ENCODE results near the gene JUP.
A peak's percentile ranks its signal among the peaks of the same experiment; 100 is the strongest.

The JUP gene

GRCh38 chr17:41758601-41759000 lies 27.9 kb downstream of the JUP start:
- no peak for DNase-seq (ENCODE audit: low spot score)

- no peak for DNase-seq (ENCODE audit: low spot score)
These were observed 32.4 kb downstream of the JUP start for GRCh38 chr17:41754066-41754465.

GRCh38 chr17:41751288-41751687 lies 35.2 kb downstream of the JUP start:
- no peak for DNase-seq (ENCODE audit: low spot score)

- no peak for DNase-seq (ENCODE audit: low spot score)
These were observed 35.6 kb downstream of the JUP start for GRCh38 chr17:41750862-41751261.

DNA sequence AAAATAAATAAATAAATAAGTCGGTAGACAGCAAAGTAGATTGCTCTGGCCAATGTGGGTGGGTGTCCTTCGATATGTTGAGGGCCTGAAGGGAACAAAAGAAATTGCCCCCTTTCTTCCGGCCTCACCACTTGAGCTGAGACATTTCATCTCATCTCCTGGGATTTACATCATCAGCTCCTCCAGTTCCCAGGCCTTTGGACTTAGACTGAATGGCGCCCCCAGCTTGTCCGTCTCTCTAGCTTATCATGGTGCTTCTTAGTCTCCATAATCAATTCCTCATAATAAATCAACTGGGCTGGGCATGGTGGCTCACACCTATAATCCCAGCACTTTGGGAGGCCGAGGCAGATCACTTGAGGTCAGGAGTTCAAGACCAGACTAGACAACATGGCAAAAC lies 38.2 kb downstream of the JUP start:
- no peak for DNase-seq (ENCODE audit: low spot score)

GRCh38 chr17:41741709-41742108 lies 44.8 kb downstream of the JUP start:
- no peak for DNase-seq (ENCODE audit: low spot score)

GRCh38 chr17:41740506-41740905 lies 46.0 kb downstream of the JUP start:
- no peak for DNase-seq (ENCODE audit: low spot score)

GRCh38 chr17:41739661-41740352 lies 46.7 kb downstream of the JUP start:
- DNase-seq (ENCODE audit: low spot score) = no peak

GRCh38 chr17:41738801-41739112 lies 47.8 kb downstream of the JUP start:
- no peak for DNase-seq (ENCODE audit: low spot score)

DNA sequence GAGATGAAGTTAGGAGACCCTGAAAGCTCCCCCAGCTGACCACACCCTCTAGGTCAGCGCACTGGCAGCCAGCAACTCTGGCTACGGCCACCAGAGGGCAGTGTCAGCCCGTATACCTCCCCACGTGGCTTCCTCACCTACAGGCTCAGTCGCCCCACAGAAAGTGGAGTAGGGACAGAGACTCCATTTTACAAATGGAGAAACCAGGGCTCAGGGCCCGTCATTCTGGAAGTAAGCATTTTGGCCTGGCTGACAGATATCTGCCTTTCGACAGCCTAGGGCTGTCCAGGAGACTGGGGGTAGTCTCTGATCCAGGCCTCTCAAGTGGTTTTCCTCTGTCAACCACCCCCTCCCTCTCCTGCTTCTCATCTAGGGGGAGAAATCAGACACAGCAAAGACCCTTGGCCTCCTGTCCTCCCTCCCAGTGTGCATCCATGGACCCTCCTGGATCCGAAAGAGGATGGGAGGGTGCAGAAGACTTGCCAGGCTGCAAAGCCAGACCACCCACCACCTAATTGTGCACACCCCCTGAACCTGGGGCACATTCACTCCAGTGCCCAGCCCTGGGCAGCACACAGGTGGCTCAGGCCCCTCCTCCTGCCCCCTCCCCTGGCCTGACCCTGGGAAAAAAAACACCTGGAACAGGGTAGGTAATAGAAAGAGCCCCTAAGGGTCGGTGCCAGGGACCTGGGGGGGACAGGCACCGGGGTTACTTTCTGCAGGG lies 48.3 kb downstream of the JUP start:
- DNase-seq (ENCODE audit: low spot score) = peak; percentile 87

- no peak for DNase-seq (ENCODE audit: low spot score)
These were observed 48.9 kb downstream of the JUP start for GRCh38 chr17:41737680-41738023.

- DNase-seq (ENCODE audit: low spot score) = no peak
These were observed 49.4 kb downstream of the JUP start for GRCh38 chr17:41736983-41737679.

DNA sequence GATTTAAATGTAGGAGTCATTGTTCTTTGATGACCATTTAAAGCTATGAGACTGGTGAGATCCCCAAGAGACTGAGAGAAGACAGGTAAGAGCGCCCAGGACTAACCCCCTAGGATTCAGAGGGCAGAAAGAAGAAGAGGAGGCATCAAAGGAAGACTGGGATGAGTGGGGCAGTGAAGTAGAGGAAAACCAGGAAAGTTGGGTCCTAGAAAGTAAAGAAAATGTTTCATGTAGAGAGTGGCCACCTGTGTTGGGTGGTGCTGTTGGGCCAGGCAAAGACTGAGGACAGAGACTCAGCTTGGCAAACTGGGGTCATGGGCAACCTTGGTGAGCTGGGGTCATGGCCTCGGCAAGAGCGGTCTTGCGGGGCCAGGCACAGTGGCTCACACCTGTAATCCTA lies 50.8 kb downstream of the JUP start:
- no peak for DNase-seq (ENCODE audit: low spot score)

DNA sequence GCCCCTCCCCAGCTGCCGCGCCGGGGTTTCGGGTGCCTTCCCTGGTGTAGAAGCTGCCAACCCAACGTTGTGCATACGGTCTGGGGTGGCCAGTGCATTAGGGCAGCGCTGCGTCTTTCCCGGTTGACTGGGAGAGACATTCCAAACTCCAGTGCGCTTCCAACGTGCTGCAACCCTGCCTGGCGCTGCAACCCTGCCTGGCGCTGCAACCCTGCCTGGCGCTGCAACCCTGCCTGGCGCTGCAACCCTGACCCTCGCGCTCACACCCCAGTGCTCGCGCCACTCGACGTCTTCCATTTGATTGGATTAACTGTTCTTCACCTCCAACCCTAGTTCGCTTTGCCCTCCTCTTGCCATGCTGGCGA lies 51.6 kb downstream of the JUP start:
- peak; percentile 18 for DNase-seq (ENCODE audit: low spot score)

DNA sequence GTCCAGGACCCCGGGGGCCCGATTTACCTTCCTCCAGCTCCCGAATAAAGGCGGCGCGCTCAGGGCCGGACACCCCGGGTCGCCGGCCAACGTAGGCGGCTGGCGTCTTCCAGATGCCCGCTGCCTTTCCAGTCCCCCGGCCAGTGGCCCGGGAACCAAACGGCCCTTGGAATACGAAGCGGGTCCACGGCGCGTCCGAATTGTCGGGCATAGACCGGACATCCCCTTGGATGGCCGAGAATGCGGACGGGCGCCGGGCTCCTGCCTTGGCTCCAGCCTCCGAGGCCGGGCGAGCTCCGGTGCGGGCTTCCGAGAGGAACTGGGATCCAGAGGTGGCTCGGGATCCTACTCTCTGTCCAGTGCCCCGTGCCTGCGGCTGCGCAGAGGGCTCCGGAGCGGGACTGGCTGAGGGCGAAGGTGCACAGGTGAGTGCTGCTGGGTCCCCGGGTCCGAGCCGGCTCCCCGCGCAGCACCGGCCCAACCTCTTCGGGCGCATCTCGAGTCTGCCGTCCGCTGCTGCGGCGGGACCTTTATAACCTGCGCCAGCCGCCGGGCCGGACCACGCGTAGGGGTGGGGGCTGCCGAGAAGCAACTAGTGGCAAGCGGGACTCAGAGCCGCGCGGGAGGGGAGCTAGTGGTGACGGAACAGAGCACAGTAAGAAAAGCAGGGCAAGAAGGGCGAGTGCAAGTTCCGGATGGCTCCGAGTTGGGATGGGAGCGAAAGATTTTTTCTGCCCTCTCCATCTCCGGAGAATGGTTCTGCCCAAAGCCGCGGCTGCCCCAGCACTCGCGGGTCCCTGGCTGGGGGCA lies 52.2 kb downstream of the JUP start, which contains the start of gene HAP1:
TSS of gene HAP1 (minus strand) at position 505 of the 810 bp plus-strand sequence. CDS start at position 496, 9 bp downstream.
- peak; percentile 39 for DNase-seq (ENCODE audit: low spot score)

- no peak for DNase-seq (ENCODE audit: low spot score)
These were observed 53.0 kb downstream of the JUP start for GRCh38 chr17:41733348-41734138.

GRCh38 chr17:41731836-41732235 lies 54.7 kb downstream of the JUP start:
- DNase-seq (ENCODE audit: low spot score) = no peak

DNA sequence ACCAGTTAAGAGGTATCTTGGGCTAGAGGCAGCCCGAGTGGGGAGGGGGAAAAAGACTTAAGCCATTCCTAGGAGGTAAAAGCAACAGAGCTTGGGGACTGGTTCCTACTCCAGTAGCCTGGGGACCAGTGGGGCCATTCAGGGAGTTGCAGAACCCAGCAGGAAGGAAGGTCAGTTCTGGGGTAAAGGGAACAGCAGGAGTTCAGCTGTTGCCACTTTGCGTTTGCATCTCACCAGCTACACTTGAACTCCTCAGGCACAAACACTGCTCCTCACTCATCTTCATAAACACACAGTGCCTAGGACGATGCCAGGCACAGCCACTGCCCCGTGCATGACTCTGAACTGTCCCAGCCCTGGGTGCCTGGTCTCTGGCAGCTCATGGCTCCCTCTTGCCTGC lies 56.0 kb downstream of the JUP start:
- DNase-seq (ENCODE audit: low spot score) = no peak

DNA sequence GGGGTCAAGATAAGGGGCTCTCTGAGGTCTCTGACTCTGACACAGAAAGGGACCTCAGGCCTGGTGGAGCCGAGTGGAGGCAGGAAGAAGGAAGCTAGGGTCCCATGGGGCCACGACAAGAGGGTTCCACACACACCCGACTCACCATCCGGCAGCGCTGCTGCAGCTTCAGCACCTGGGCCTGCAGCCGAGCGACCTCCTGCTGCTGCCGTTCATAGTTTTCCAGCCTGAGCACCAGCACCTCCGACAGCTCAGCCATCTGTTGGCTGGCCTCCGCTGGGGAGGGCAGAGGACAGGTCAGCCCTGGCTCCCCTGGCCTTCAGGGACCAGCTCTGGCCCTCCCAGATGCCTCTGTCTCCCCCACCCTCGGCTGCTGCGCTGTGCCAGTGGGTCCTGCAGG lies 58.5 kb downstream of the JUP start:
- no peak for DNase-seq (ENCODE audit: low spot score)

DNA sequence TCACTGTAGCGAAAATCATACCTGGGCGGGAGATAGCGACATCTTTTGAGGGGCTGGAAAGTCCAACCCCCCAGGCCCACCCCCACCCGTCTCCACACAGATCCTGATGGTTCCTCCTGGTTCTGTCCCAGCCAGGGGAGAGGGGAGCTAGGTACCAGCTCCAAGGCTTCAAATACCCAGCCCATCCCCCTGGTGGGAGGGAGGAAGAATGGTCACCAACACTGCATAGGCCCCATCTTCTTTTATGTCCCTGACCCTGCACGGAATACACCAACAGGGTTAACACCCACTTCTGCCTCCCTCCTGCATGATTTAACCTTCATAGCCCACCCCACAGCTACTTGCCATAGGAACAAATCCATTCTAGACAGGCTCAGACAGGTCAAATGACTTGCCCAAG lies 61.4 kb downstream of the JUP start:
- no peak for DNase-seq (ENCODE audit: low spot score)

- no peak for DNase-seq (ENCODE audit: low spot score)
These were observed 61.9 kb downstream of the JUP start for GRCh38 chr17:41724476-41725050.

Measured in Ammon's horn (tissue), 1 donor.